HEK293T (cell line): ENCODE results near the gene DPP8.

Experiments used
- CTCF ChIA-PET: fragments of 350-600 bp; formaldehyde crosslinking; extraction: SDS; loops from one replicate; lab custom pipeline; 2021; ENCODE audit warnings: antibody characterized with exemption, inconsistent platforms; lab: Yijun Ruan, JAX
- POLR2A ChIA-PET: fragments of 350-600 bp; formaldehyde crosslinking; extraction: SDS; loops from one replicate; lab custom pipeline; 2020; ENCODE audit warnings: antibody characterized with exemption, inconsistent platforms; lab: Yijun Ruan, JAX
- DNase-seq: peaks from one replicate; pipeline ENCODE4 v3.0.0; 2012; ENCODE audit warnings: mixed read lengths; ENCODE audit errors: extremely low spot score
- ARNT ChIP-seq: fragments of 450-650 bp; IDR thresholded peaks from 2 replicates; pipeline ENCODE4 v1.6.1; 2017; ENCODE audit warnings: mild to moderate bottlenecking
- BHLHE40 ChIP-seq: fragments of 450-650 bp; IDR thresholded peaks from 2 replicates; pipeline ENCODE4 v1.6.1; 2016; ENCODE audit warnings: mild to moderate bottlenecking, moderate library complexity, borderline replicate concordance
- CTBP1 ChIP-seq: fragments of 450-650 bp; IDR thresholded peaks from 2 replicates; pipeline ENCODE4 v1.6.1; 2016; ENCODE audit warnings: borderline replicate concordance
- ELF4 ChIP-seq: fragments of 450-650 bp; IDR thresholded peaks from 2 replicates; pipeline ENCODE4 v1.6.1; 2017; ENCODE audit warnings: antibody characterized with exemption
- FOXA1 ChIP-seq: fragments of 450-650 bp; IDR thresholded peaks from 2 replicates; pipeline ENCODE4 v1.6.1; 2016; ENCODE audit warnings: mild to moderate bottlenecking
- FOXK2 ChIP-seq: fragments of 450-650 bp; IDR thresholded peaks from 2 replicates; pipeline ENCODE4 v1.6.1; 2016; ENCODE audit warnings: mild to moderate bottlenecking
- FOXM1 ChIP-seq: fragments of 450-650 bp; IDR thresholded peaks from 2 replicates; pipeline ENCODE4 v1.6.1; 2017; ENCODE audit warnings: mild to moderate bottlenecking, borderline replicate concordance
- HDGF ChIP-seq: fragments of 450-650 bp; IDR thresholded peaks from 2 replicates; pipeline ENCODE4 v1.6.1; 2017; ENCODE audit warnings: antibody characterized with exemption, borderline replicate concordance
- L3MBTL2 ChIP-seq: fragments of 450-650 bp; conservative IDR thresholded peaks from 2 replicates; pipeline ENCODE4 v1.6.1; 2016; ENCODE audit warnings: mild to moderate bottlenecking
- LEF1 ChIP-seq: fragments of 450-650 bp; IDR thresholded peaks from 2 replicates; pipeline ENCODE4 v1.6.1; 2017; ENCODE audit warnings: mild to moderate bottlenecking, borderline replicate concordance
- NFRKB ChIP-seq: fragments of 450-650 bp; IDR thresholded peaks from 2 replicates; pipeline ENCODE4 v1.6.1; 2016; ENCODE audit warnings: mild to moderate bottlenecking, moderate library complexity
- SP1 ChIP-seq: fragments of 450-650 bp; IDR thresholded peaks from 2 replicates; pipeline ENCODE4 v1.6.1; 2017
- SUZ12 ChIP-seq: fragments of 450-650 bp; IDR thresholded peaks from 2 replicates; pipeline ENCODE4 v1.6.1; 2016; ENCODE audit warnings: mild to moderate bottlenecking
- TARDBP ChIP-seq: fragments of 450-650 bp; IDR thresholded peaks from 2 replicates; pipeline ENCODE4 v1.6.1; 2016
- ZNF384 ChIP-seq: fragments of 450-650 bp; IDR thresholded peaks from 2 replicates; pipeline ENCODE4 v1.6.1; 2016
- TF ChIP-seq, protein P1 (sequence below): fragments of 450-650 bp; IDR thresholded peaks from 2 replicates; pipeline ENCODE4 v1.6.1; 2016

Gene DPP8

DNA sequence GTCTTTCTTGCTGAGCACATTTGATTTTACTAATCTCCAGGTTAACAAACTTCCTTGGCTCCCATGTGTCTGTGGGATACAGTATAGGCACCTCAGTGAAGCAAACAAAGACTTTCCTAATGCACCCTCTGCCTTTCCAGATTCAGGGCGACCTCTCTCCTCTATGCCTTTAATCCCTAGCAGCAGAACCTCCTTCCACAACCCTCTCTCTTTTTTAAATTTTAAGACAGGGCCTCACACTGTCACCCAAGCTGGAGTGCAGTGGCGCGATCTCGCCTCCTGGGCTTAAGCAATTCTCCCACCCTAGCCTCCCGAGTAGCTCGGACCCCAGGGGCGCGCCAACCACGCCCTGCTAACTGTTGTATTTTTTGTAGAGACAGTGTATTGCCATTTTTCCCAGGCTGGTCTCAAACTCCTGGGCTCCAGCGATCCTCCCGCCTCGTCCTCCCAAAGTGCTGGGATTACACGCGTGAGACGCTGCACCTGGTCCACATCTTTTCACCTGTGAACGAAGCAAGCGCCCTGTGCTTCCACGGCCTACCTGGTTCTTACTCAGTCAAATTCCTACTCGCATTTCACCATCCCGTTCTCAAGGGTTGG, 11.1 kb upstream of the DPP8 start:
- TF ChIP-seq BHLHE40, result no peak
- 0 out of 2 replicates have a peak, but pooled peaks have one; percentile 16 for TF ChIP-seq TARDBP
- TF ChIP-seq FOXM1, result no peak
- POLR2A ChIA-PET, result interaction anchor here (0.9 to 2.7 kb wide), 3 partner anchors 12 to 341 kb away, joined by 4 to 9 read pairs (median 4); partner anchors contain the start of gene RAB11A
- CTCF ChIA-PET, result interaction anchor here (1.3 kb wide), 1 partner anchor 760 kb away, joined by 3 read pairs; no protein-coding TSS in a partner anchor
- no peak for DNase-seq

- no peak for DNase-seq
- CTCF ChIA-PET, result no interaction called here
- POLR2A ChIA-PET, result no interaction called here
- TF ChIP-seq, protein P1, sequence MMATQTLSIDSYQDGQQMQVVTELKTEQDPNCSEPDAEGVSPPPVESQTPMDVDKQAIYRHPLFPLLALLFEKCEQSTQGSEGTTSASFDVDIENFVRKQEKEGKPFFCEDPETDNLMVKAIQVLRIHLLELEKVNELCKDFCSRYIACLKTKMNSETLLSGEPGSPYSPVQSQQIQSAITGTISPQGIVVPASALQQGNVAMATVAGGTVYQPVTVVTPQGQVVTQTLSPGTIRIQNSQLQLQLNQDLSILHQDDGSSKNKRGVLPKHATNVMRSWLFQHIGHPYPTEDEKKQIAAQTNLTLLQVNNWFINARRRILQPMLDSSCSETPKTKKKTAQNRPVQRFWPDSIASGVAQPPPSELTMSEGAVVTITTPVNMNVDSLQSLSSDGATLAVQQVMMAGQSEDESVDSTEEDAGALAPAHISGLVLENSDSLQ, result no peak
- TF ChIP-seq NFRKB (no peak), CTBP1 (no peak), TARDBP (no peak), FOXM1 (no peak), SUZ12 (no peak), FOXK2 (no peak), ARNT (no peak), ELF4 (no peak), ZNF384 (no peak), FOXA1 (no peak), BHLHE40 (no peak)
These were observed 8.1 kb upstream of the DPP8 start for GRCh38 chr15:65525622-65526021.

GRCh38 chr15:65524226-65524625, 6.7 kb upstream of the DPP8 start:
- ChIA-PET CTCF (no interaction called here), POLR2A (no interaction called here)
- DNase-seq, result no peak
- TF ChIP-seq TARDBP (no peak), L3MBTL2 (no peak), HDGF (no peak), SP1 (no peak), ARNT (no peak), FOXM1 (no peak), LEF1 (no peak), SUZ12 (no peak)
- TF ChIP-seq, protein P1, result no peak

DNA sequence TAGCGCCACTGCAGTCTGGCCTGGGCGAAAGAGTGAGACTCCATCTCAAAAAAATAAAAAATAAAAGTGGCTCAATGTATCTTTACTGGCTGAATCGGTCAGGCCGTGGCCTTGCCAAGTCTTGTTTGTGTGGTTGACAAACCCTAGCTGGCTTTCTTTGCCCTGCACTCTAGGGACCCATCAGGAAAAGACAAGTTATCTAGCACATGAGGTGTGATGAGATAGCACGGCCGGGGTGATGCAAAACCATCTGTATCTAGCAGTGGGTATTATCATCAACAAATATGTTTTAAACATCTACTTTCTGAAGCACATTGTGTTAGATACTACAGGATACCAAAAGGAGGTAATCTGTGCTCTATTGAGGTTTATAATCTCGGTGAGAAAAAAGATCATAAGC, 3.9 kb upstream of the DPP8 start:
- POLR2A ChIA-PET, result interaction anchor here (2.7 kb wide), 1 partner anchor 9 kb away, joined by 13 read pairs; the partner anchor contains the start of gene HACD3
- TF ChIP-seq NFRKB (no peak), BHLHE40 (no peak), FOXK2 (no peak), ARNT (no peak), ELF4 (no peak), SP1 (no peak), HDGF (no peak), L3MBTL2 (no peak)
- TF ChIP-seq, protein P1, result no peak
- DNase-seq, result no peak
- CTCF ChIA-PET, result no interaction called here

GRCh38 chr15:65518633-65519285, 1.3 kb upstream of the DPP8 start:
- DNase-seq, result no peak
- POLR2A ChIA-PET, result interaction anchor here (1.2 to 2.4 kb wide), 3 partner anchors 9 to 214 kb away, joined by 4 to 5 read pairs (median 4); partner anchors contain the start of gene RNU5B-1
- TF ChIP-seq NFRKB (no peak), L3MBTL2 (no peak), ARNT (no peak), SP1 (no peak), ZNF384 (peak; percentile 78), SUZ12 (no peak), CTBP1 (no peak), FOXA1 (no peak), ELF4 (no peak), LEF1 (no peak), FOXM1 (no peak)
- TF ChIP-seq, protein P1, result peak; percentile 64; the same call in 1 of the 2 replicates
- CTCF ChIA-PET, result interaction anchor here (0.6 to 1.0 kb wide), 2 partner anchors 12 to 253 kb away, joined by 4 read pairs; no protein-coding TSS in a partner anchor

GRCh38 chr15:65517866-65518207, 348 bp upstream of the DPP8 start:
- POLR2A ChIA-PET, result interaction anchor here (1.5 to 2.4 kb wide), 2 partner anchors 97 to 213 kb away, joined by 4 to 5 read pairs; partner anchors contain the start of gene RNU5B-1

More at GRCh38 chr15:65517866-65518207, 348 bp upstream of the DPP8 start:
- DNase-seq, result no peak
- no peak for TF ChIP-seq SP1
- CTCF ChIA-PET, result interaction anchor here (1.0 kb wide), 1 partner anchor 13 kb away, joined by 4 read pairs; no protein-coding TSS in a partner anchor
